ENCODE data around the gene PTPRN2. TPM values are rescaled to one million over a fixed set of nuclear protein-coding genes. Genes with fewer than 3 reads are reported as not detected.

Gene PTPRN2
- total and polyA plus RNA-seq, 2 donors (not counting 1 experiment from before 2014, with no cell fraction given), result 0.54 to 1.2 TPM

DNA sequence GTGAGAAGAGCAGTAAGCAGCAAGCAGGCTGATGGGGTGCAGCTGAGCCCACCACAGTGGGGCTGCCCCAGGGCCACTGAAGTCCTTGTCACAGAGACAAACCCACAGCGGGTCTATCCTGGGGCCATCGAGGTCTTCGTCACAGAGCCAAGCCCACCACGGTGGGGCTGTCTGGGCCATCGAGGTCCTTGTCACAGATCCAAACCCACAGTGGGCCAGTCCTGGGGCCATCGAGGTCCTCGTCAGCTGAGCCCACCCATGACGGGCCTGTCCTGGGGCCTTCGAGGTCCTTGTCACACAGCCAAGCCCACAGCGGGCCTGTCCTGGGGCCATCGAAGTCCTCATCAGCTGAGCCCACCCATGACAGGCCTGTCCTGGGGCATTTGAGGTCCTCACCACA, 700.9 kb downstream of the PTPRN2 start:
- no peak for DNase-seq (ENCODE audit: low read depth in 2 of 2)
- no peak overlapping the region for H2AFZ ChIP-seq (ENCODE audit: low read length)
- no peak overlapping the region for H3K4me2 ChIP-seq (ENCODE audit: extremely low read depth, insufficient read depth, low read length)
- H3K27me3 ChIP-seq (ENCODE audit: control insufficient read depth, insufficient read depth, low read length), result no peaks in the 10 kb centered on the region
- no peaks in the 10 kb centered on the region for H3K36me3 ChIP-seq (ENCODE audit: control insufficient read depth, insufficient read depth, low read length)
- H3K79me2 ChIP-seq (ENCODE audit: control insufficient read depth, insufficient read depth, low read length), result no peaks in the 10 kb centered on the region
- no peaks in the 10 kb centered on the region for H4K20me1 ChIP-seq (ENCODE audit: control insufficient read depth, extremely low read depth, insufficient read depth, low read length)
- H3K4me3 ChIP-seq (replicated peaks in 1 of 4; ENCODE audit: control extremely low read depth in 1 of 4, insufficient read depth in 1 of 4, low read depth in 3 of 4, low read length in 4 of 4), result no peak overlapping the region
- H3K9ac ChIP-seq (ENCODE audit: insufficient read depth, low read length), result no peak overlapping the region
- no peaks in the 10 kb centered on the region for H3K4me1 ChIP-seq (ENCODE audit: control insufficient read depth, extremely low read depth, insufficient read depth, low read length)
- TF ChIP-seq EZH2 (IDR thresholded peaks at IDR 0.05; ENCODE audit: low read length, missing control alignments), result no peak
- TF ChIP-seq, protein P1, sequence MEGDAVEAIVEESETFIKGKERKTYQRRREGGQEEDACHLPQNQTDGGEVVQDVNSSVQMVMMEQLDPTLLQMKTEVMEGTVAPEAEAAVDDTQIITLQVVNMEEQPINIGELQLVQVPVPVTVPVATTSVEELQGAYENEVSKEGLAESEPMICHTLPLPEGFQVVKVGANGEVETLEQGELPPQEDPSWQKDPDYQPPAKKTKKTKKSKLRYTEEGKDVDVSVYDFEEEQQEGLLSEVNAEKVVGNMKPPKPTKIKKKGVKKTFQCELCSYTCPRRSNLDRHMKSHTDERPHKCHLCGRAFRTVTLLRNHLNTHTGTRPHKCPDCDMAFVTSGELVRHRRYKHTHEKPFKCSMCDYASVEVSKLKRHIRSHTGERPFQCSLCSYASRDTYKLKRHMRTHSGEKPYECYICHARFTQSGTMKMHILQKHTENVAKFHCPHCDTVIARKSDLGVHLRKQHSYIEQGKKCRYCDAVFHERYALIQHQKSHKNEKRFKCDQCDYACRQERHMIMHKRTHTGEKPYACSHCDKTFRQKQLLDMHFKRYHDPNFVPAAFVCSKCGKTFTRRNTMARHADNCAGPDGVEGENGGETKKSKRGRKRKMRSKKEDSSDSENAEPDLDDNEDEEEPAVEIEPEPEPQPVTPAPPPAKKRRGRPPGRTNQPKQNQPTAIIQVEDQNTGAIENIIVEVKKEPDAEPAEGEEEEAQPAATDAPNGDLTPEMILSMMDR (conservative IDR thresholded peaks at IDR 0.05 in 1 of 2, IDR thresholded peaks at IDR 0.05 in 1 of 2; ENCODE audit: low read depth in 1 of 2, low read length in 2 of 2), result no peak
- H3K27ac ChIP-seq (ENCODE audit: insufficient read depth, low read length), result no peak overlapping the region
- H3K9me3 ChIP-seq (ENCODE audit: control insufficient read depth, insufficient read depth, low read depth, low read length), result no peaks in the 10 kb centered on the region

DNA sequence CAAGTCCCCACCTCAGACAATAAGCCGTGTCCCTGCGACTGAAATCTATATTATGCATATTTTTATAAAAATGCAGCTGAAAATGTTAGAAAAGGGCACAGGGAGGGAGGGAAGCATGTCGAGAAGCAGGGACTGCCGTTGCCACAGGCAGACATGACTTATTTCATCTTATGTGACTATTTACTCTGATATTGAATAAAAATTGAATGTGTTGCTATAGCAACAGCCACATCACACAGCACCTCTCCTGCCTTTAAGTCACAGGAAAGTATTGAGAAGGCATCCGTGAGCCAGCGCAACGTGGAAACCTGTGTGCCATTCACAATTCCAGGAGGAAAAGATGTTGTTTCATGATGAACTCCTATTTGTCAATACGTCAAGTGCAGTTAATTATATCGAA, 701.4 kb downstream of the PTPRN2 start:
- no peak overlapping the region for H2AFZ ChIP-seq (ENCODE audit: low read length)
- no peak overlapping the region for H3K27ac ChIP-seq (ENCODE audit: insufficient read depth, low read length)
- H3K36me3 ChIP-seq (ENCODE audit: control insufficient read depth, insufficient read depth, low read length), result no peaks in the 10 kb centered on the region
- H3K9ac ChIP-seq (ENCODE audit: insufficient read depth, low read length), result no peak overlapping the region
- H3K79me2 ChIP-seq (ENCODE audit: control insufficient read depth, insufficient read depth, low read length), result no peaks in the 10 kb centered on the region
- H3K9me3 ChIP-seq (ENCODE audit: control insufficient read depth, insufficient read depth, low read depth, low read length), result no peaks in the 10 kb centered on the region
- TF ChIP-seq, protein P1 (conservative IDR thresholded peaks at IDR 0.05 in 1 of 2, IDR thresholded peaks at IDR 0.05 in 1 of 2; ENCODE audit: low read depth in 1 of 2, low read length in 2 of 2), result no peak
- no peak for TF ChIP-seq EZH2 (IDR thresholded peaks at IDR 0.05; ENCODE audit: low read length, missing control alignments)
- H3K27me3 ChIP-seq (ENCODE audit: control insufficient read depth, insufficient read depth, low read length), result no peaks in the 10 kb centered on the region
- H3K4me1 ChIP-seq (ENCODE audit: control insufficient read depth, extremely low read depth, insufficient read depth, low read length), result no peaks in the 10 kb centered on the region
- no peak for DNase-seq (ENCODE audit: low read depth in 2 of 2)
- H3K4me2 ChIP-seq (ENCODE audit: extremely low read depth, insufficient read depth, low read length), result no peak overlapping the region
- no peaks in the 10 kb centered on the region for H4K20me1 ChIP-seq (ENCODE audit: control insufficient read depth, extremely low read depth, insufficient read depth, low read length)
- no peak overlapping the region for H3K4me3 ChIP-seq (replicated peaks in 1 of 4; ENCODE audit: control extremely low read depth in 1 of 4, insufficient read depth in 1 of 4, low read depth in 3 of 4, low read length in 4 of 4)

DNA sequence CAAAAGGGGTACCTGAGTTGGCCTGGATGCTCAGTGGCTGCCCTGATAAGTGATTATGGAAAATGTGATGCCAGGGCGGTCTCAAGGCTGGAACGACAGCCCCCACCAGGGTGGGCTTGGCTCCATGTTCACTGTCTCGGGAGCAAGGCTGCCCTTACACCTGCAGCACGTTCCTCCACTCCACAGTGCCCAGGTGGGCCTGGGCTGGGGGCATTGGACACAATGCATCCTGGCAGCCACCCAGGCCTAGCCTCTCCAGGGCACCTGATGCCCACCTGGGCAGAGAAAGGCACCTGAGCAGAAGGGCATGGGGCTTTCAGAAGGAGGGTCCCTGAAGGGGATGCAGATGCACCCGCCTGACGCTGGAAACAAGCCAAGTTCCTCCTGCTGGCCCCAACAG, 702.5 kb downstream of the PTPRN2 start:
- no peak for TF ChIP-seq EZH2 (IDR thresholded peaks at IDR 0.05; ENCODE audit: low read length, missing control alignments)
- TF ChIP-seq, protein P1 (conservative IDR thresholded peaks at IDR 0.05 in 1 of 2, IDR thresholded peaks at IDR 0.05 in 1 of 2; ENCODE audit: low read depth in 1 of 2, low read length in 2 of 2), result no peak
- no peak overlapping the region for H3K4me2 ChIP-seq (ENCODE audit: extremely low read depth, insufficient read depth, low read length)
- H3K4me3 ChIP-seq (replicated peaks in 1 of 4; ENCODE audit: control extremely low read depth in 1 of 4, insufficient read depth in 1 of 4, low read depth in 3 of 4, low read length in 4 of 4), result no peak overlapping the region
- H3K4me1 ChIP-seq (ENCODE audit: control insufficient read depth, extremely low read depth, insufficient read depth, low read length), result no peaks in the 10 kb centered on the region
- H3K27ac ChIP-seq (ENCODE audit: insufficient read depth, low read length), result no peak overlapping the region
- no peak for DNase-seq (ENCODE audit: low read depth in 2 of 2)
- no peaks in the 10 kb centered on the region for H3K79me2 ChIP-seq (ENCODE audit: control insufficient read depth, insufficient read depth, low read length)
- no peaks in the 10 kb centered on the region for H3K9me3 ChIP-seq (ENCODE audit: control insufficient read depth, insufficient read depth, low read depth, low read length)
- no peak overlapping the region for H3K9ac ChIP-seq (ENCODE audit: insufficient read depth, low read length)
- H3K27me3 ChIP-seq (ENCODE audit: control insufficient read depth, insufficient read depth, low read length), result no peaks in the 10 kb centered on the region
- no peaks in the 10 kb centered on the region for H3K36me3 ChIP-seq (ENCODE audit: control insufficient read depth, insufficient read depth, low read length)
- no peaks in the 10 kb centered on the region for H4K20me1 ChIP-seq (ENCODE audit: control insufficient read depth, extremely low read depth, insufficient read depth, low read length)
- no peak overlapping the region for H2AFZ ChIP-seq (ENCODE audit: low read length)

Data from fibroblast of lung (primary cell).